IMR-90 (cell line): ENCODE measurements around the gene CCNE1. TPM values are rescaled to one million over a fixed set of nuclear protein-coding genes. Genes with fewer than 3 reads are reported as not detected.

Source experiments
- ATAC-seq: fragments of 200-7000 bp; cut with Tn5 transposase; 2 replicates; pipeline ENCODE4 v1.9.1; 2020; ENCODE audit warnings: low read depth, mild to moderate bottlenecking, moderate library complexity
- BruUV-seq: library from RNA; stranded (reverse); fragments of 400-500 nt; replicated peaks from 2 replicates; lab custom pipeline; 2021; lab: Mats Ljungman, UMichigan
- CTCF ChIA-PET: fragments of 300-600 bp; formaldehyde crosslinking; extraction: SDS; loops from one replicate; lab custom pipeline; 2021; ENCODE audit warnings: antibody characterized with exemption; lab: Yijun Ruan, JAX
- POLR2A ChIA-PET: fragments of 300-600 bp; sonication (Branson Sonifier 250); formaldehyde crosslinking; loops from one replicate; lab custom pipeline; 2022; ENCODE audit warnings: antibody characterized with exemption; ENCODE audit not compliant: unreplicated experiment; lab: Charles Lee
- DNase-seq: peaks from one replicate; pipeline ENCODE4 v3.0.0; 2013
- H2AFZ ChIP-seq: replicated peaks from 2 replicates; pipeline ENCODE3; 2013; ENCODE audit warnings: low read length, mild to moderate bottlenecking; ENCODE audit not compliant: poor library complexity
- H2AK5ac ChIP-seq: 2 replicates; pipeline ENCODE4 v1.6.1; 2013; ENCODE audit warnings: low read depth, low read length, inconsistent platforms
- H2AK9ac ChIP-seq: replicated peaks from 2 replicates; pipeline ENCODE3; 2013; ENCODE audit warnings: mild to moderate bottlenecking, low read depth, low read length, moderate library complexity; ENCODE audit not compliant: poor library complexity
- H2BK120ac ChIP-seq: 2 replicates; pipeline ENCODE4 v1.6.1; 2013; ENCODE audit warnings: low read depth, low read length, inconsistent platforms
- H2BK15ac ChIP-seq: 3 replicates; pipeline ENCODE4 v1.6.1; 2013; ENCODE audit warnings: low read depth, low read length, inconsistent platforms
- H2BK20ac ChIP-seq: 2 replicates; pipeline ENCODE4 v1.6.1; 2013; ENCODE audit warnings: low read depth, mild to moderate bottlenecking, inconsistent platforms, low read length, moderate library complexity
- H2BK5ac ChIP-seq: 2 replicates; pipeline ENCODE4 v1.6.1; 2013; ENCODE audit warnings: mild to moderate bottlenecking, low read depth, low read length, inconsistent platforms; ENCODE audit not compliant: poor library complexity, severe bottlenecking
- H3K14ac ChIP-seq: replicated peaks from 2 replicates; pipeline ENCODE4 v1.6.1; 2013; ENCODE audit warnings: low read depth, low read length, inconsistent platforms
- H3K18ac ChIP-seq: 2 replicates; pipeline ENCODE4 v1.6.1; 2013; ENCODE audit warnings: low read depth, low read length, control low read depth
- H3K23ac ChIP-seq: 2 replicates; pipeline ENCODE4 v1.6.1; 2013; ENCODE audit warnings: low read depth, low read length, inconsistent platforms
- H3K27ac ChIP-seq: 2 replicates; pipeline ENCODE4 v1.5.1; 2013; ENCODE audit warnings: mild to moderate bottlenecking, control low read depth, low read length; ENCODE audit not compliant: insufficient read depth
- H3K27me3 ChIP-seq: 2 replicates; pipeline ENCODE4 v1.6.1; 2013; ENCODE audit warnings: low read length; ENCODE audit not compliant: control insufficient read depth, insufficient read depth
- H3K36me3 ChIP-seq: 2 replicates; pipeline ENCODE4 v1.6.1; 2013; ENCODE audit warnings: low read length, mixed read lengths; ENCODE audit not compliant: control insufficient read depth, insufficient read depth
- H3K4ac ChIP-seq: 2 replicates; pipeline ENCODE4 v1.6.1; 2013; ENCODE audit warnings: low read depth, low read length, inconsistent platforms
- H3K4me1 ChIP-seq: 2 replicates; pipeline ENCODE4 v1.6.1; 2013; ENCODE audit warnings: low read length, mixed read lengths; ENCODE audit not compliant: control insufficient read depth, insufficient read depth
- H3K4me2 ChIP-seq: 2 replicates; pipeline ENCODE4 v1.6.1; 2013; ENCODE audit warnings: low read depth, mild to moderate bottlenecking, control low read depth, low read length, moderate library complexity
- H3K4me3 ChIP-seq: 2 replicates; pipeline ENCODE4 v1.5.1; 2013; ENCODE audit warnings: low read depth, mild to moderate bottlenecking, control low read depth, low read length, moderate library complexity; ENCODE audit not compliant: insufficient read depth
- H3K56ac ChIP-seq: 2 replicates; pipeline ENCODE4 v1.6.1; 2013; ENCODE audit warnings: low read length, inconsistent platforms; ENCODE audit not compliant: insufficient read depth; ENCODE audit errors: extremely low read depth
- H3K79me1 ChIP-seq, 2 experiments: 2 replicates each; pipeline ENCODE4 v1.6.1; 2013; ENCODE audit warnings: low read length in 2 of 2, inconsistent platforms in 1 of 2, low read depth in 1 of 2
- H3K9ac ChIP-seq: 2 replicates; pipeline ENCODE4 v1.6.1; 2013; ENCODE audit warnings: low read depth, low read length, control low read depth
- H3K9me1 ChIP-seq: 2 replicates; pipeline ENCODE4 v1.6.1; 2013; ENCODE audit warnings: low read length, inconsistent platforms; ENCODE audit not compliant: insufficient read depth
- H3K9me3 ChIP-seq: 2 replicates; pipeline ENCODE4 v1.6.1; 2013; ENCODE audit warnings: low read length; ENCODE audit not compliant: control insufficient read depth, insufficient read depth
- H4K20me1 ChIP-seq: 2 replicates; pipeline ENCODE4 v1.6.1; 2013; ENCODE audit warnings: low read length, inconsistent platforms; ENCODE audit not compliant: insufficient read depth
- H4K5ac ChIP-seq: 2 replicates; pipeline ENCODE4 v1.6.1; 2013; ENCODE audit warnings: mild to moderate bottlenecking, low read depth, low read length, control low read depth
- H4K8ac ChIP-seq, 2 experiments: 2 replicates each; pipeline ENCODE4 v1.6.1; 2013; ENCODE audit warnings: low read depth in 2 of 2, low read length in 2 of 2, control low read depth in 1 of 2, inconsistent platforms in 1 of 2
- H4K91ac ChIP-seq: 2 replicates; pipeline ENCODE4 v1.6.1; 2013; ENCODE audit warnings: low read depth, low read length, inconsistent platforms; ENCODE audit not compliant: insufficient read depth
- BHLHE40 ChIP-seq: fragments of 150-350 bp; IDR thresholded peaks from 2 replicates; pipeline ENCODE4 v1.6.1; 2016; ENCODE audit warnings: mild to moderate bottlenecking, low read depth, low read length
- MAZ ChIP-seq: IDR thresholded peaks from 2 replicates; pipeline ENCODE4 v1.6.1; 2012; ENCODE audit warnings: low read depth, mild to moderate bottlenecking, low read length, improper control_type of control experiment, moderate library complexity, borderline replicate concordance
- MXI1 ChIP-seq: IDR thresholded peaks from 2 replicates; pipeline ENCODE4 v1.6.1; 2012; ENCODE audit warnings: low read depth, mild to moderate bottlenecking, low read length, moderate library complexity, borderline replicate concordance
- RCOR1 ChIP-seq: IDR thresholded peaks from 2 replicates; pipeline ENCODE4 v1.6.1; 2012; ENCODE audit warnings: mild to moderate bottlenecking, low read length, improper control_type of control experiment; ENCODE audit not compliant: insufficient replicate concordance
- WGBS, 2 experiments: methylation state at CpG; one replicate each; pipeline versions ENCODE4 v1.1.5 to v1.1.7; 2013; ENCODE audit warnings: missing lambda C conversion rate in 2 of 2; ENCODE audit not compliant: insufficient read length in 1 of 2; ENCODE audit errors: extremely low coverage in 2 of 2; 5-methylcytosine and 5-hydroxymethylcytosine counted together
- dilution Hi-C: fragments of 300-500 bp; cut with HindIII; formaldehyde crosslinking; loops from one replicate; pipeline ENCODE4 v1.14.3; 2018; ENCODE audit warnings: low sequenced_read_pairs; ENCODE audit not compliant: unreplicated experiment
- in situ Hi-C: fragments of 300-500 bp; cut with MboI; formaldehyde crosslinking; loops from 3 replicates; pipeline ENCODE4 v1.14.3; 2019; ENCODE audit warnings: low sequenced_read_pairs, inconsistent platforms, mixed read lengths
- intact Hi-C: fragments of 100-400 bp; cut with micrococcal nuclease; formaldehyde crosslinking; loops from 2 replicates; pipeline ENCODE4 v1.10.0; 2022
- polyA plus RNA-seq, 3 experiments: library from polyadenylated mRNA; depleted of rRNA; stranded (reverse); fragments of >200 nt; gene quantifications; 2 replicates each; pipeline ENCODE4 v1.2.3, GENCODE V29; 2012; ENCODE audit warnings: low replicate concordance in 1 of 3
- total RNA-seq: library from RNA; depleted of rRNA; stranded (reverse); fragments of >200 nt; gene quantifications from 2 replicates; pipeline ENCODE4 v1.2.3, GENCODE V29; 2012

CCNE1 gene
- total and polyA plus RNA-seq, 2 of the 4 experiments (the other 2 are of a cell fraction), result 6.8 to 7.0 TPM

DNA sequence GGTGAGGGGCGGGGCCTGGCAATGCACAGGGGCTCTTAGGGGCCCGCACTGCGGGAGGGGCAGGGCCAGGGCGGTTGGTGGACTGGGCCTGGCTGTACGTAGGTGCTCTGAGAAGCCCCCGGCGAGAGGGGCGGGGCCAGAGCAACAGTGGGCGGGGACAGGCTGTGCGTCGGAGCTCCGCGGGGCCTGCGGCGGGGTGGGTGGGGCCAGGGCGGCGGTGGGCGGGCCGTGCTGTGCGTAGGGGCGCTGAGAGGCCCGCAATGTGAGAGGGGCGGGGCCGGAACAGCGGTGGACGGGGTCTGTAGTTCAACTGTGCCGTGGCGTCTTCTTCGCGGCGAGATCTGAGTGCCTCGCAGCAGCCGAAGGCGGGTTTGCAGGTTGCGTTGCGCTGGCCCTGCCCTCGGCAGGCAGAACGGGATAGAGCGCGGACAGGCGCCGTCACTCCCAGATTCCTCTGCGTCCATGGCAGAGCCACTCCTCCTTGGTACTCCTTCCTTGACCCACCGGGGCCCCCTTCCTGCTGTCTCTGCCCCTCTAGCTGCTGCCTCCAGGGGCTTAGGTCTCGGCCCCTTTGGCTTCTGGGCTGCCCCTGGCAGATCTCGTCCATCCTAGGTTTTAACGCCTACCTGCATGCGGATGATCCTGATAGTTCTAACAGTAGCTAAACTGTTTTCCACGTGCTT, 33.2 kb downstream of the CCNE1 start (continued):
- TF ChIP-seq MAZ (no peak; the same call in 1 of the 2 replicates), RCOR1 (no peak)

DNA sequence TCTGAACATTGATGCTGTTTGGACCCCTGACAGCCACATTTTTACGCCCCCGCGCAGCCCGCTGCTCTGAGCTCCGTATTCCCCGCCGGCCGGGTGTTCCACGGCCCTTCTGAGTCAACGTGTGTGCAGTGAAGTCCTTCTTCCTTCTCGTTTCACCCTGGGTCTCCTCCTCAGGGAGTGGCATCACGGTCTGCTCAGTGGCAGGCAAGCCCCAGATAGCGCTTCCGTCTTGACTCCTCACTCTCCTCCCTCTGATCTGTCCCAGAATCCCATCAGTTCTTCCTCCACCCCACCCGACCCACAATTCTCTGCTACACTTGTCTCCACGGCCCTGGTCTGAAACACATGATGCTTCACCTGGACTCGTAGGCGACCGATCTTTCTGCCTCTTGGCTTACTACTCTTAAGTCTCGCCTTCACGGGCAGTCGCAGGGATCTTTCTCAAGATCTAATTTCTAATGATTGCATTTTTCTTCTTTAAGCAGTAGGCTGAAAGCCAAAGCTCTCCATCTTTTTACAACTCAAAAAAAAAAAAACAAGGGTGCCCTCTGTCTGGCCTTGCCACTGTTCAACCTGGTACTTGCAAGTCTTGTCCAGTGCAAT, 33.9 kb downstream of the CCNE1 start:
- Histone ChIP-seq H3K27me3 (peaks cover 7% of the 10 kb centered on the region; the same call in 1 of the 2 replicates), H4K20me1 (no peaks in the 10 kb centered on the region; the same call in 1 of the 2 replicates), H3K18ac (no peak overlapping the region), H2AK9ac (peak overlapping the region; percentile 53), H3K9ac (peak overlapping the region; percentile 49), H3K79me1 (no peaks in the 10 kb centered on the region), H3K4me3 (peak overlapping the region; percentile 79), H3K14ac (no peak overlapping the region), H2AK5ac (no peak overlapping the region), H3K23ac (no peak overlapping the region), H3K36me3 (no peaks in the 10 kb centered on the region), H3K4ac (no peak overlapping the region), H2BK120ac (no peak overlapping the region), H3K9me1 (no peaks in the 10 kb centered on the region), H2AFZ (peak overlapping the region; percentile 97), H4K5ac (no peak overlapping the region), H2BK20ac (no peak overlapping the region), H3K9me3 (no peaks in the 10 kb centered on the region), H3K4me1 (peaks cover 2% of the 10 kb centered on the region; the same call in 1 of the 2 replicates), H2BK15ac (no peak overlapping the region), H4K8ac (no peak overlapping the region; a peak in 3 of 4 replicates), H3K27ac (no peak overlapping the region; the same call in 1 of the 2 replicates), H4K91ac (no peak overlapping the region), H2BK5ac (no peak overlapping the region), H3K4me2 (peak overlapping the region; percentile 87), H3K56ac (no peak overlapping the region)
- intact Hi-C loops (loop anchor here (2.0 kb wide), 1 partner anchor 35 kb away; the partner anchor contains the start of gene CCNE1), dilution Hi-C loops (no loop called here), in situ Hi-C loops (loop anchor here (5.0 kb wide), 1 partner anchor 33 kb away; the partner anchor contains the start of gene CCNE1)
- no peak for TF ChIP-seq BHLHE40
- peak; percentile 82; the same call in 1 of the 2 replicates for TF ChIP-seq MXI1
- BruUV-seq, result no TSS peak
- ATAC-seq (peak; percentile 0; the same call in 1 of the 2 replicates), DNase-seq (peak; percentile 18)
- 0% methylated on average over 9 of the region's 22 CpGs; no CpG with 5 or more reads in 1 of the 2 experiments for WGBS, 2 experiments
- CTCF ChIA-PET, result no interaction called here
- POLR2A ChIA-PET, result no interaction called here
